Natural killer cell (primary cell): ENCODE measurements around the gene PPP1R14C. TPM values are rescaled to one million over a fixed set of nuclear protein-coding genes. Genes with fewer than 3 reads are reported as not detected.

Experiments used
- ATAC-seq, 3 donors: fragments of 150-1000 bp in 2 of 3; fragments of 200-7000 bp in 1 of 3; cut with Tn5 transposase; 1 replicate in 1 of 3; 2 replicates in 2 of 3; pipeline ENCODE4 v1.10.0; 2021; ENCODE audit warnings: mild to moderate bottlenecking in 2 of 3, moderate library complexity in 2 of 3
- DNase-seq, 2 donors: peaks; one replicate each; pipeline versions ENCODE4 v3.0.0 to v3.0.0-alpha.2; 2013 to 2021; ENCODE audit warnings: mixed read lengths in 1 of 2
- H3K27ac ChIP-seq: one replicate; pipeline ENCODE4 v1.5.1; 2013; ENCODE audit warnings: mild to moderate bottlenecking, low read length
- H3K27me3 ChIP-seq: one replicate; pipeline ENCODE4 v1.6.1; 2013; ENCODE audit warnings: low read length; ENCODE audit not compliant: control insufficient read depth, insufficient read depth
- H3K36me3 ChIP-seq: one replicate; pipeline ENCODE4 v1.6.1; 2013; ENCODE audit warnings: low read length; ENCODE audit not compliant: control insufficient read depth, insufficient read depth
- H3K4me1 ChIP-seq: one replicate; pipeline ENCODE4 v1.6.1; 2013; ENCODE audit warnings: low read length; ENCODE audit not compliant: control insufficient read depth, insufficient read depth
- H3K4me3 ChIP-seq: one replicate; pipeline ENCODE4 v1.5.1; 2013; ENCODE audit warnings: low read length
- H3K9me3 ChIP-seq: one replicate; pipeline ENCODE4 v1.6.1; 2013; ENCODE audit warnings: low read length; ENCODE audit not compliant: control insufficient read depth, insufficient read depth
- H3K27ac Mint-ChIP-seq, 2 donors: one replicate each; pipeline ENCODE4 v1.8.0; 2022; ENCODE audit warnings: mild to moderate bottlenecking in 2 of 2, mixed read lengths in 2 of 2, moderate library complexity in 1 of 2
- H3K27me3 Mint-ChIP-seq, 2 donors: one replicate each; pipeline ENCODE4 v1.8.0; 2022; ENCODE audit warnings: low read depth in 2 of 2, mixed read lengths in 2 of 2
- H3K36me3 Mint-ChIP-seq: one replicate; pipeline ENCODE4 v1.8.0; 2022; ENCODE audit warnings: mixed read lengths
- H3K4me1 Mint-ChIP-seq, 2 donors: one replicate each; pipeline ENCODE4 v1.8.0; 2022; ENCODE audit warnings: mixed read lengths in 2 of 2
- H3K4me3 Mint-ChIP-seq: one replicate; pipeline ENCODE4 v1.8.0; 2022; ENCODE audit warnings: mild to moderate bottlenecking, moderate library complexity, mixed read lengths
- H3K9me3 Mint-ChIP-seq, 2 donors: one replicate each; pipeline ENCODE4 v1.8.0; 2022; ENCODE audit warnings: mixed read lengths in 2 of 2
- CTCF ChIP-seq: fragments of 200-600 bp; IDR thresholded peaks from one replicate; pipeline ENCODE4 v1.8.0; 2022; ENCODE audit warnings: antibody characterized with exemption
- WGBS: methylation state at CpG from one replicate; pipeline ENCODE4 v1.1.7; 2013; ENCODE audit warnings: missing lambda C conversion rate; ENCODE audit not compliant: insufficient coverage; 5-methylcytosine and 5-hydroxymethylcytosine counted together
- intact Hi-C: fragments of 100-400 bp; cut with micrococcal nuclease; formaldehyde crosslinking; loops from one replicate; pipeline ENCODE4 v1.14.2; 2022
- total RNA-seq, 4 donors: library from RNA; stranded (reverse); fragments of 120-200 nt in 1 of 4; gene quantifications; one replicate each; pipeline versions ENCODE4 v1.2.3 to v1.2.4, GENCODE V29; 2013 to 2022

The PPP1R14C gene
- total RNA-seq, 3 donors from 2014 or later (not counting 1 experiment from before 2014, with no cell fraction given), result not detected

GRCh38 chr6:150212778-150213177 lies 69.9 kb downstream of the PPP1R14C start:
- no peaks in the 10 kb centered on the region for H3K36me3 Mint-ChIP-seq
- H3K36me3 ChIP-seq, result no peaks in the 10 kb centered on the region
- H3K9me3 ChIP-seq, result no peaks in the 10 kb centered on the region
- no peaks in the 10 kb centered on the region for H3K4me1 ChIP-seq
- ATAC-seq, result no peak
- no peaks in the 10 kb centered on the region for H3K9me3 Mint-ChIP-seq
- TF ChIP-seq CTCF, result no peak
- no peak overlapping the region for H3K4me3 ChIP-seq
- no peak overlapping the region for H3K4me3 Mint-ChIP-seq
- H3K27ac ChIP-seq, result no peak overlapping the region
- no peak for DNase-seq
- H3K4me1 Mint-ChIP-seq, result no peaks in the 10 kb centered on the region
- intact Hi-C loops, result no loop called here
- WGBS, result 79% methylated on average over 6 of the region's 10 CpGs
- peaks cover 3% of the 10 kb centered on the region for H3K27me3 ChIP-seq
- H3K27ac Mint-ChIP-seq, result no peak overlapping the region
- H3K27me3 Mint-ChIP-seq, result peaks cover 7 to 10% of the 10 kb centered on the region in 2 donors

DNA sequence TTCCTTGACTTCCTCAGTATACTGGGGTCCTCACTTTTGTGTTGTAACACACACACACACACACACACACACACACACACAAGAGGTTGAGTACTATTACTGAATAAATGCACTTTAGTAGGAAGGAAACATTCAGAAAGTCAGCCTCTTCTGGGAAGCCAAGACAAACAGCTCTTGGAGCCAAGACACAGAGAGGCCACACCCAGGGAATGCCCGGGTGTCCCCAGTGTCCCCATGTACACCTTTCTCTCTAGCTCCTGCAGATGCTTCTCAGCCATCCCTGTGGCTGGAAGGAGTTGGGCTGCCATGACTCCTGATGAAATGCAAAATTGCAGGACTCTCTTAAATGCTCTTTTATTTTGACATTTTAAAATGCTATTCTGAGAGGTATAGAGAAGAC lies 70.5 kb downstream of the PPP1R14C start:
- WGBS, result 94% methylated on average over 1 of the region's 1 CpG
- Mint-ChIP-seq H3K4me3 (no peak overlapping the region), H3K27ac (no peak overlapping the region), H3K4me1 (no peaks in the 10 kb centered on the region), H3K36me3 (no peaks in the 10 kb centered on the region), H3K27me3 (peaks cover 7 to 10% of the 10 kb centered on the region in 2 donors), H3K9me3 (no peaks in the 10 kb centered on the region)
- Histone ChIP-seq H3K4me1 (no peaks in the 10 kb centered on the region), H3K4me3 (no peak overlapping the region), H3K27me3 (peaks cover 3% of the 10 kb centered on the region), H3K9me3 (no peaks in the 10 kb centered on the region), H3K36me3 (no peaks in the 10 kb centered on the region), H3K27ac (no peak overlapping the region)
- DNase-seq, result no peak
- no peak for ATAC-seq
- intact Hi-C loops, result no loop called here
- no peak for TF ChIP-seq CTCF

DNA sequence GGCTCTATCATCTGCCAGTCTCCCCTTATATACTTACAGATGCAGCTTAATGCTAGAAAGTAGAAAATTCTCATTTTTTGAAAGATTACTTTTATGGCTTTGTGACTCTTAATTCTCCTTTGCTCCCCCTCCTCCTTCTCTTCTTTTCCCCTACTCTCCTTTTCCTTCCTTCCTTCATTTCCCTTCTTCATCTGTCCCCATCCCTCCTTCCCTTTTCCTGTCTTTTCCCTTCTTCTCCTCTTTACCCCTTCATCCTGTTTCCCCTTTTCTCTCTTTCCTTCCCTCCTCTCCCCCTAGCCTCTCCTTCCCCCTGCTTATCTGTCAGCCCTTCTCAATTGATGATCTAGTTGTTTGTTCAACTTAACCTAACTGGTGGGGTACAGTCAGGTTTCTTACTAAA lies 71.5 kb downstream of the PPP1R14C start:
- no peak overlapping the region for H3K4me3 ChIP-seq
- ATAC-seq (no peak), DNase-seq (no peak)
- TF ChIP-seq CTCF, result no peak
- peaks cover 3% of the 10 kb centered on the region for H3K27me3 ChIP-seq
- Mint-ChIP-seq H3K27ac (no peak overlapping the region), H3K4me1 (no peaks in the 10 kb centered on the region), H3K4me3 (no peak overlapping the region), H3K36me3 (no peaks in the 10 kb centered on the region), H3K9me3 (no peaks in the 10 kb centered on the region), H3K27me3 (peaks cover 7 to 12% of the 10 kb centered on the region in 2 donors)
- no peaks in the 10 kb centered on the region for H3K9me3 ChIP-seq
- no peaks in the 10 kb centered on the region for H3K4me1 ChIP-seq
- intact Hi-C loops, result no loop called here
- H3K36me3 ChIP-seq, result no peaks in the 10 kb centered on the region
- no peak overlapping the region for H3K27ac ChIP-seq
